GM21529 (cell line): ENCODE results near the gene BLTP3A.
"Not testable (repeated sequence)": the region's sequence is repeated elsewhere in the genome, so short reads cannot be mapped to it uniquely, and the experiment has no call there.

Experiments used
- ATAC-seq: cut with Tn5 transposase; IDR thresholded peaks from one replicate; pipeline ENCODE4 v1.9.1; 2021; ENCODE audit not compliant: unreplicated experiment

Gene BLTP3A

GRCh38 chr6:34791701-34792604, at the start of gene BLTP3A:
TSS of gene BLTP3A (plus strand) at chr6:34792083. CDS start at chr6:34792251, 168 bp downstream.
- peak; percentile 78 for ATAC-seq

- ATAC-seq: no peak
Measured at GRCh38 chr6:34742094-34742493, 49.8 kb upstream of the BLTP3A start.

GRCh38 chr6:34743625-34744293, 48.1 kb upstream of the BLTP3A start:
- no peak for ATAC-seq

- not testable (repeated sequence) for ATAC-seq
Measured at GRCh38 chr6:34744294-34744647, 47.6 kb upstream of the BLTP3A start.

GRCh38 chr6:34745277-34746103, 46.4 kb upstream of the BLTP3A start:
- ATAC-seq: no peak

GRCh38 chr6:34746104-34746846, 45.6 kb upstream of the BLTP3A start:
- ATAC-seq: no peak

- no peak for ATAC-seq
Measured at GRCh38 chr6:34748757-34749156, 43.1 kb upstream of the BLTP3A start.

- ATAC-seq: not testable (repeated sequence)
Measured at GRCh38 chr6:34756513-34756856, 35.4 kb upstream of the BLTP3A start.

- ATAC-seq: no peak
Measured at GRCh38 chr6:34757687-34758274, 34.1 kb upstream of the BLTP3A start.

GRCh38 chr6:34760108-34760507, 31.8 kb upstream of the BLTP3A start:
- ATAC-seq: no peak

GRCh38 chr6:34761681-34762080, 30.2 kb upstream of the BLTP3A start:
- ATAC-seq: not testable (repeated sequence)

- no peak for ATAC-seq
Measured at GRCh38 chr6:34768148-34768547, 23.7 kb upstream of the BLTP3A start.

GRCh38 chr6:34771727-34772126, 20.2 kb upstream of the BLTP3A start:
- ATAC-seq: no peak

GRCh38 chr6:34772940-34773339, 18.9 kb upstream of the BLTP3A start:
- ATAC-seq: no peak

- no peak for ATAC-seq
Measured at GRCh38 chr6:34773916-34774315, 18.0 kb upstream of the BLTP3A start.

GRCh38 chr6:34774967-34775366, 16.9 kb upstream of the BLTP3A start:
- ATAC-seq: no peak

- ATAC-seq: not testable (repeated sequence)
Measured at GRCh38 chr6:34785375-34785774, 6.5 kb upstream of the BLTP3A start.

- ATAC-seq: not testable (repeated sequence)
Measured at GRCh38 chr6:34787152-34787551, 4.7 kb upstream of the BLTP3A start.

- no peak for ATAC-seq
Measured at GRCh38 chr6:34788111-34788510, 3.8 kb upstream of the BLTP3A start.

GRCh38 chr6:34791164-34791700, 651 bp upstream of the BLTP3A start:
- ATAC-seq: peak; percentile 38
